K562 (cell line): ENCODE results near the gene KIF20B. TPM values are rescaled to one million over a fixed set of nuclear protein-coding genes. Genes with fewer than 3 reads are reported as not detected.

ENCODE experiments used
- JUN ChIP-seq, 2 experiments: sonication (generic) in 1 of 2; formaldehyde crosslinking in 1 of 2; IDR thresholded peaks; 2 replicates each; pipeline versions ENCODE4 v1.6.1 to v1.8.0; 2012 to 2022; ENCODE audit warnings: borderline replicate concordance in 2 of 2, mild to moderate bottlenecking in 2 of 2, improper control_type of control experiment in 1 of 2, low read depth in 1 of 2, low read length in 1 of 2, missing genetic modification reagents in 1 of 2
- NR2C1 ChIP-seq, 2 experiments: fragments of 450-650 bp; IDR thresholded peaks; 2 replicates each; pipeline ENCODE4 v1.6.1; 2017; ENCODE audit warnings: mild to moderate bottlenecking in 2 of 2, antibody characterized with exemption in 1 of 2, inconsistent platforms in 1 of 2, missing compliant biosample characterization in 1 of 2, missing genetic modification characterization in 1 of 2
- ZNF134 ChIP-seq: fragments of 250-450 bp; sonication (Bioruptor Pico); conservative IDR thresholded peaks from 2 replicates; pipeline ENCODE4 v1.4.0; 2020
- ZNF23 ChIP-seq: fragments of 250-450 bp; sonication (Bioruptor Pico); IDR thresholded peaks from 2 replicates; pipeline ENCODE4 v1.4.0; 2020; ENCODE audit warnings: mild to moderate bottlenecking
- ZNF592 ChIP-seq: fragments of 450-650 bp; IDR thresholded peaks from 2 replicates; pipeline ENCODE4 v1.6.1; 2017; ENCODE audit warnings: antibody characterized with exemption, mild to moderate bottlenecking
- ZNF639 ChIP-seq, 2 experiments: fragments of 200-800 bp in 1 of 2; sonication (Bioruptor generic) in 1 of 2; sonication (generic) in 1 of 2; formaldehyde crosslinking in 1 of 2; IDR thresholded peaks in 1 of 2; conservative IDR thresholded peaks in 1 of 2; 2 replicates each; pipeline versions ENCODE4 v1.5.0 to v1.6.1; 2016 to 2020; ENCODE audit warnings: missing compliant biosample characterization in 1 of 2, missing genetic modification characterization in 1 of 2, missing genetic modification reagents in 1 of 2
- ZNF76 ChIP-seq: fragments of 250-450 bp; sonication (Bioruptor Pico); IDR thresholded peaks from 2 replicates; pipeline ENCODE4 v1.4.0; 2020; ENCODE audit warnings: mild to moderate bottlenecking, moderate library complexity, borderline replicate concordance
- polyA plus RNA-seq, 8 experiments: library from polyadenylated mRNA; depleted of rRNA in 4 of 8; stranded (reverse) in 5 of 8; unstranded in 3 of 8; fragments of >200 nt; fragmentation: Nextera tagmentation in 2 of 8; fragmentation: Illumina TruSeq in 1 of 8; extraction: Ambion mirVana in 2 of 8; extraction: Trizol in 1 of 8; gene quantifications; 2 replicates each; pipeline versions ENCODE4 v1.2.1 to v1.2.3, GENCODE V29; 2011 to 2014; ENCODE audit warnings: inconsistent platforms in 1 of 8, missing spikeins in 1 of 8
- total RNA-seq, 7 experiments: library from RNA; depleted of rRNA in 6 of 7; stranded (reverse); fragments of >200 nt in 6 of 7; fragmentation: Illumina TruSeq in 2 of 7; extraction: Trizol in 2 of 7; gene quantifications; 2 replicates each; pipeline versions ENCODE4 v1.2.1 to v1.2.3, GENCODE V29; 2011 to 2021; ENCODE audit warnings: low replicate concordance in 1 of 7

The KIF20B gene
- total and polyA plus RNA-seq, 9 of the 15 experiments (the other 6 are each of a cell fraction or from before 2014, with no cell fraction given) = 18.6 to 56.5 (median 32.9) TPM

GRCh38 chr10:89693176-89693575, 8.2 kb upstream of the KIF20B start (continued):
- TF ChIP-seq ZNF592 (no peak), ZNF76 (no peak), NR2C1 (IDR thresholded peaks at IDR 0.05) (no peak), NR2C1 (tag; IDR thresholded peaks at IDR 0.05) (no peak), JUN (IDR thresholded peaks at IDR 0.05; ENCODE audit: borderline replicate concordance, low read depth, low read length) (no peak), JUN (CRISPR knock-in tag; IDR thresholded peaks at IDR 0.05; ENCODE audit: borderline replicate concordance) (no peak), ZNF134 (CRISPR knock-in tag) (no peak), ZNF639 (CRISPR knock-in tag; conservative IDR thresholded peaks at IDR 0.05 in 1 of 2, IDR thresholded peaks at IDR 0.05 in 1 of 2) (no peak), ZNF23 (CRISPR knock-in tag) (no peak)
